Activated effector memory CD4-positive, alpha-beta T cell treated with Interleukin-2 at 50 U/mL for 16 hours (primary cell): ENCODE results near the gene KCTD16.

Experiments
- DNase-seq: peaks from one replicate; pipeline ENCODE4 v3.0.0-alpha.2; 2020

The KCTD16 gene

GRCh38 chr5:144295284-144295683, 124.6 kb downstream of the KCTD16 start:
- no peak for DNase-seq

GRCh38 chr5:144297081-144297480, 126.4 kb downstream of the KCTD16 start:
- no peak for DNase-seq

- no peak for DNase-seq
Observed at GRCh38 chr5:144298658-144299057, 128.0 kb downstream of the KCTD16 start.

- no peak for DNase-seq
Observed at GRCh38 chr5:144304688-144305087, 134.0 kb downstream of the KCTD16 start.

- no peak for DNase-seq
Observed at GRCh38 chr5:144307736-144308135, 137.1 kb downstream of the KCTD16 start.

GRCh38 chr5:144308174-144308573, 137.5 kb downstream of the KCTD16 start:
- DNase-seq = no peak

- DNase-seq = no peak
Observed at GRCh38 chr5:144308906-144309670, 138.4 kb downstream of the KCTD16 start.

- no peak for DNase-seq
Observed at GRCh38 chr5:144310621-144311020, 139.9 kb downstream of the KCTD16 start.

GRCh38 chr5:144313147-144313726, 142.6 kb downstream of the KCTD16 start:
- DNase-seq = no peak

GRCh38 chr5:144315026-144315425, 144.4 kb downstream of the KCTD16 start:
- DNase-seq = no peak

- no peak for DNase-seq
Observed at GRCh38 chr5:144315994-144316634, 145.4 kb downstream of the KCTD16 start.

- DNase-seq = no peak
Observed at GRCh38 chr5:144318011-144318410, 147.3 kb downstream of the KCTD16 start.

- no peak for DNase-seq
Observed at GRCh38 chr5:144318460-144318859, 147.8 kb downstream of the KCTD16 start.

GRCh38 chr5:144323181-144323580, 152.5 kb downstream of the KCTD16 start:
- DNase-seq = no peak

GRCh38 chr5:144325532-144325931, 154.9 kb downstream of the KCTD16 start:
- DNase-seq = no peak

- no peak for DNase-seq
Observed at GRCh38 chr5:144328494-144328893, 157.8 kb downstream of the KCTD16 start.

- DNase-seq = no peak
Observed at GRCh38 chr5:144328980-144329379, 158.3 kb downstream of the KCTD16 start.

GRCh38 chr5:144329681-144330080, 159.0 kb downstream of the KCTD16 start:
- DNase-seq = no peak

- DNase-seq = no peak
Observed at GRCh38 chr5:144331361-144331760, 160.7 kb downstream of the KCTD16 start.

GRCh38 chr5:144332265-144332664, 161.6 kb downstream of the KCTD16 start:
- no peak for DNase-seq

GRCh38 chr5:144333336-144333920, 162.8 kb downstream of the KCTD16 start:
- no peak for DNase-seq

- DNase-seq = no peak
Observed at GRCh38 chr5:144335561-144335960, 164.9 kb downstream of the KCTD16 start.

- DNase-seq = no peak
Observed at GRCh38 chr5:144336191-144336961, 165.7 kb downstream of the KCTD16 start.
